Activated CD8-positive, alpha-beta T cell treated with anti-CD3 and anti-CD28 coated beads for 36 hours (primary cell): ENCODE measurements around the gene KEL. TPM values are rescaled to one million over a fixed set of nuclear protein-coding genes. Genes with fewer than 3 reads are reported as not detected.

Source experiments
- ATAC-seq: fragments of 200-7000 bp; cut with Tn5 transposase; one replicate; pipeline ENCODE4 v1.10.0; 2021; ENCODE audit warnings: mild to moderate bottlenecking, moderate library complexity
- CTCF ChIA-PET: fragments of 350-600 bp; sonication (Branson Sonifier 250); formaldehyde crosslinking; loops from one replicate; lab custom pipeline; 2021; ENCODE audit warnings: antibody characterized with exemption; lab: Charles Lee
- POLR2A ChIA-PET: fragments of 350-600 bp; sonication (Branson Sonifier 250); formaldehyde crosslinking; loops from one replicate; lab custom pipeline; 2021; ENCODE audit warnings: antibody characterized with exemption; lab: Charles Lee
- DNase-seq: peaks from one replicate; pipeline ENCODE4 v3.0.0-alpha.2; 2020
- H3K27ac Mint-ChIP-seq: one replicate; pipeline ENCODE4 v1.8.0; 2021; ENCODE audit warnings: mild to moderate bottlenecking, mixed read lengths
- H3K27me3 Mint-ChIP-seq: one replicate; pipeline ENCODE4 v1.8.0; 2021; ENCODE audit warnings: mixed read lengths
- H3K36me3 Mint-ChIP-seq: one replicate; pipeline ENCODE4 v1.8.0; 2021; ENCODE audit warnings: low read depth, mixed read lengths
- H3K4me1 Mint-ChIP-seq: one replicate; pipeline ENCODE4 v1.8.0; 2021; ENCODE audit warnings: low read depth, mixed read lengths
- H3K4me3 Mint-ChIP-seq: one replicate; pipeline ENCODE4 v1.8.0; 2021; ENCODE audit warnings: mild to moderate bottlenecking, moderate library complexity, mixed read lengths
- H3K9me3 Mint-ChIP-seq: one replicate; pipeline ENCODE4 v1.8.0; 2021; ENCODE audit warnings: mixed read lengths
- CTCF ChIP-seq: fragments of 200-600 bp; IDR thresholded peaks from one replicate; pipeline ENCODE4 v1.8.0; 2022; ENCODE audit warnings: antibody characterized with exemption, mild to moderate bottlenecking
- intact Hi-C: fragments of 100-400 bp; cut with micrococcal nuclease; formaldehyde crosslinking; loops from one replicate; pipeline ENCODE4 v1.10.0; 2022
- total RNA-seq, 2 experiments: library from RNA; stranded (reverse); gene quantifications; one replicate each; pipeline ENCODE4 v1.2.3, GENCODE V29; 2021

KEL gene
- total RNA-seq, 2 experiments from 2014 or later, result 0.45 to 0.49 TPM

- H3K27me3 Mint-ChIP-seq, result peaks cover 2% of the 10 kb centered on the region
- no peak overlapping the region for H3K27ac Mint-ChIP-seq
- H3K36me3 Mint-ChIP-seq, result no peaks in the 10 kb centered on the region
- no peak overlapping the region for H3K4me3 Mint-ChIP-seq
- H3K9me3 Mint-ChIP-seq, result no peaks in the 10 kb centered on the region
- DNase-seq (no peak), ATAC-seq (no peak)
- ChIA-PET POLR2A (no interaction called here), CTCF (no interaction called here)
- TF ChIP-seq CTCF, result no peak
- intact Hi-C loops, result no loop called here
- H3K4me1 Mint-ChIP-seq, result no peaks in the 10 kb centered on the region
These were observed 18.4 kb downstream of the KEL start for GRCh38 chr7:142943706-142944268.

- CTCF ChIA-PET, result no interaction called here
These were observed 19.4 kb downstream of the KEL start for GRCh38 chr7:142942746-142943145.

GRCh38 chr7:142941541-142941940, 20.6 kb downstream of the KEL start:
- H3K36me3 Mint-ChIP-seq, result no peaks in the 10 kb centered on the region
- H3K4me3 Mint-ChIP-seq, result no peak overlapping the region
- DNase-seq, result no peak
- H3K27me3 Mint-ChIP-seq, result peaks cover 2% of the 10 kb centered on the region
- intact Hi-C loops, result no loop called here
- H3K4me1 Mint-ChIP-seq, result no peaks in the 10 kb centered on the region
- POLR2A ChIA-PET, result no interaction called here
- no peak overlapping the region for H3K27ac Mint-ChIP-seq
- no peak for ATAC-seq
- CTCF ChIA-PET, result interaction anchor here (0.9 kb wide), 1 partner anchor 353 kb away, joined by 3 read pairs; no protein-coding TSS in a partner anchor
- H3K9me3 Mint-ChIP-seq, result no peaks in the 10 kb centered on the region
- TF ChIP-seq CTCF, result no peak

More at GRCh38 chr7:142942746-142943145, 19.4 kb downstream of the KEL start:
- ATAC-seq (no peak), DNase-seq (no peak)
- no peak overlapping the region for H3K27ac Mint-ChIP-seq
- intact Hi-C loops, result no loop called here
- no peaks in the 10 kb centered on the region for H3K4me1 Mint-ChIP-seq
- no peak overlapping the region for H3K4me3 Mint-ChIP-seq
- H3K36me3 Mint-ChIP-seq, result no peaks in the 10 kb centered on the region
- no peak for TF ChIP-seq CTCF
- H3K9me3 Mint-ChIP-seq, result no peaks in the 10 kb centered on the region
- peaks cover 2% of the 10 kb centered on the region for H3K27me3 Mint-ChIP-seq
- POLR2A ChIA-PET, result no interaction called here

GRCh38 chr7:142940966-142941535, 21.1 kb downstream of the KEL start:
- H3K4me1 Mint-ChIP-seq, result no peaks in the 10 kb centered on the region
- ATAC-seq, result no peak
- H3K4me3 Mint-ChIP-seq, result no peak overlapping the region
- CTCF ChIA-PET, result no interaction called here
- peaks cover 2% of the 10 kb centered on the region for H3K27me3 Mint-ChIP-seq
- H3K9me3 Mint-ChIP-seq, result no peaks in the 10 kb centered on the region
- no peak overlapping the region for H3K27ac Mint-ChIP-seq
- POLR2A ChIA-PET, result no interaction called here
- DNase-seq, result no peak
- no peaks in the 10 kb centered on the region for H3K36me3 Mint-ChIP-seq
- intact Hi-C loops, result no loop called here
- TF ChIP-seq CTCF, result no peak

- CTCF ChIA-PET, result interaction anchor here (1.0 kb wide), 1 partner anchor 63 kb away, joined by 3 read pairs; no protein-coding TSS in a partner anchor
These were observed 22.8 kb downstream of the KEL start, which contains the start of gene LLCFC1 for GRCh38 chr7:142939226-142939910. Gene LLCFC1, plus strand, starts transcription at chr7:142939484. Its CDS starts 138 bp downstream, at chr7:142939622.

More at GRCh38 chr7:142939226-142939910, 22.8 kb downstream of the KEL start, which contains the start of gene LLCFC1:
- ATAC-seq (no peak), DNase-seq (peak; percentile 10)
- TF ChIP-seq CTCF, result peak; percentile 29
- intact Hi-C loops, result no loop called here
- Mint-ChIP-seq H3K4me1 (no peaks in the 10 kb centered on the region), H3K27ac (no peak within 1 kb of the TSS), H3K36me3 (no peaks in the 10 kb centered on the region), H3K9me3 (no peaks in the 10 kb centered on the region), H3K4me3 (no peak within 1 kb of the TSS), H3K27me3 (no peaks in the 10 kb centered on the region)
- POLR2A ChIA-PET, result no interaction called here
